Measurements from ENCODE around the gene MBD4.

Gene MBD4

GRCh38 chr3:129383292-129383860, 56.4 kb downstream of the MBD4 start:
- no peak for DNase-seq (ENCODE audit: low read depth, low spot score)

GRCh38 chr3:129382366-129382765, 57.4 kb downstream of the MBD4 start:
- DNase-seq (ENCODE audit: low read depth, low spot score), result no peak
